Measurements from ENCODE around the gene ALDH3A2.

ALDH3A2 gene

GRCh38 chr17:19648475-19649273 lies at the start of gene ALDH3A2:
Gene ALDH3A2 (plus strand): TSS chr17:19648751. CDS start chr17:19648972, 221 bp downstream.
- H3K4me3 ChIP-seq (replicated peaks in 1 of 2; ENCODE audit: low read depth in 2 of 2, low read length in 2 of 2), result peak within 1 kb of the TSS; percentile 84 to 86
- DNase-seq (ENCODE audit: low read depth in 2 of 2), result peak; percentile 94 to 96
- peak; percentile 32 for TF ChIP-seq CTCF (IDR thresholded peaks at IDR 0.05; ENCODE audit: low read depth, low read length)

GRCh38 chr17:19610311-19610710 lies 38.2 kb upstream of the ALDH3A2 start:
- H3K4me3 ChIP-seq (replicated peaks in 1 of 2; ENCODE audit: low read depth in 2 of 2, low read length in 2 of 2), result no peak overlapping the region
- TF ChIP-seq CTCF (IDR thresholded peaks at IDR 0.05; ENCODE audit: low read depth, low read length), result no peak
- DNase-seq (ENCODE audit: low read depth in 2 of 2), result no peak

- no peak overlapping the region for H3K4me3 ChIP-seq (replicated peaks in 1 of 2; ENCODE audit: low read depth in 2 of 2, low read length in 2 of 2)
- TF ChIP-seq CTCF (IDR thresholded peaks at IDR 0.05; ENCODE audit: low read depth, low read length), result no peak
- DNase-seq (ENCODE audit: low read depth in 2 of 2), result no peak
These were observed 37.7 kb upstream of the ALDH3A2 start for GRCh38 chr17:19610879-19611278.

GRCh38 chr17:19613979-19614378 lies 34.6 kb upstream of the ALDH3A2 start:
- no peak for TF ChIP-seq CTCF (IDR thresholded peaks at IDR 0.05; ENCODE audit: low read depth, low read length)
- no peak for DNase-seq (ENCODE audit: low read depth in 2 of 2)
- no peak overlapping the region for H3K4me3 ChIP-seq (replicated peaks in 1 of 2; ENCODE audit: low read depth in 2 of 2, low read length in 2 of 2)

- no peak for TF ChIP-seq CTCF (IDR thresholded peaks at IDR 0.05; ENCODE audit: low read depth, low read length)
- no peak overlapping the region for H3K4me3 ChIP-seq (replicated peaks in 1 of 2; ENCODE audit: low read depth in 2 of 2, low read length in 2 of 2)
- no peak for DNase-seq (ENCODE audit: low read depth in 2 of 2)
These were observed 33.7 kb upstream of the ALDH3A2 start for GRCh38 chr17:19614900-19615299.

GRCh38 chr17:19618015-19618414 lies 30.5 kb upstream of the ALDH3A2 start:
- no peak for TF ChIP-seq CTCF (IDR thresholded peaks at IDR 0.05; ENCODE audit: low read depth, low read length)
- DNase-seq (ENCODE audit: low read depth in 2 of 2), result no peak
- no peak overlapping the region for H3K4me3 ChIP-seq (replicated peaks in 1 of 2; ENCODE audit: low read depth in 2 of 2, low read length in 2 of 2)
